PC-3 (cell line): ENCODE results near the gene HUNK. TPM values are rescaled to one million over a fixed set of nuclear protein-coding genes. Genes with fewer than 3 reads are reported as not detected.

Experiments used
- ATAC-seq: fragments of 200-7000 bp; cut with Tn5 transposase; 2 replicates; pipeline ENCODE4 v1.9.1; 2020; ENCODE audit warnings: mild to moderate bottlenecking, moderate library complexity
- BruUV-seq: library from RNA; stranded (reverse); fragments of 400-500 nt; replicated peaks from 2 replicates; lab custom pipeline; 2021; lab: Mats Ljungman, UMichigan
- CTCF ChIA-PET: fragments of 300-600 bp; sonication (Branson Sonifier 250); formaldehyde crosslinking; loops from one replicate; lab custom pipeline; 2022; ENCODE audit warnings: antibody characterized with exemption; lab: Charles Lee
- POLR2A ChIA-PET: fragments of 300-600 bp; sonication (Branson Sonifier 250); formaldehyde crosslinking; loops from one replicate; lab custom pipeline; 2022; ENCODE audit warnings: antibody characterized with exemption; ENCODE audit not compliant: unreplicated experiment; lab: Charles Lee
- DNase-seq: peaks from one replicate; pipeline ENCODE4 v3.0.0-alpha.2; 2015
- H2AFZ ChIP-seq: fragments of 300-600 bp; sonication (generic); 2 replicates; pipeline ENCODE4 v1.6.0; 2016; ENCODE audit warnings: antibody characterized with exemption, low read length
- H3F3A ChIP-seq: fragments of 300-600 bp; sonication (generic); one replicate; pipeline ENCODE4 v1.6.0; 2017; ENCODE audit warnings: antibody characterized with exemption, low read length, control low read depth, mild to moderate bottlenecking; ENCODE audit not compliant: unreplicated experiment
- H3K27ac ChIP-seq: fragments of 300-600 bp; sonication (generic); 2 replicates; pipeline ENCODE4 v1.5.1; 2016; ENCODE audit warnings: mild to moderate bottlenecking, low read length
- H3K27me3 ChIP-seq: fragments of 300-600 bp; sonication (generic); 2 replicates; pipeline ENCODE4 v1.6.1; 2016; ENCODE audit warnings: low read length, mixed read lengths
- H3K36me3 ChIP-seq: fragments of 300-600 bp; sonication (generic); 2 replicates; pipeline ENCODE4 v1.6.1; 2016; ENCODE audit warnings: low read depth, mixed run types, low read length, mixed read lengths
- H3K4me1 ChIP-seq: fragments of 300-600 bp; sonication (generic); 2 replicates; pipeline ENCODE4 v1.5.1; 2016; ENCODE audit warnings: low read length; ENCODE audit not compliant: insufficient read depth
- H3K4me2 ChIP-seq: fragments of 300-600 bp; sonication (generic); 2 replicates; pipeline ENCODE4 v1.6.0; 2016; ENCODE audit warnings: low read length
- H3K4me3 ChIP-seq: fragments of 300-600 bp; sonication (generic); 2 replicates; pipeline ENCODE4 v1.5.1; 2016; ENCODE audit warnings: mild to moderate bottlenecking, low read length, mixed read lengths
- H3K79me2 ChIP-seq: fragments of 300-600 bp; sonication (generic); 2 replicates; pipeline ENCODE4 v1.6.1; 2017; ENCODE audit warnings: low read length, mixed read lengths
- H3K9ac ChIP-seq: fragments of 300-600 bp; sonication (generic); 2 replicates; pipeline ENCODE4 v1.6.0; 2016; ENCODE audit warnings: mild to moderate bottlenecking, low read length
- H3K9me2 ChIP-seq: fragments of 300-600 bp; sonication (generic); replicated peaks from 2 replicates; pipeline ENCODE4 v1.6.1; 2016; ENCODE audit warnings: mixed run types, low read length, mixed read lengths
- H3K9me3 ChIP-seq: fragments of 300-600 bp; sonication (generic); 2 replicates; pipeline ENCODE4 v1.6.1; 2016; ENCODE audit warnings: low read length, mixed read lengths
- H4K20me1 ChIP-seq: fragments of 300-600 bp; sonication (generic); 2 replicates; pipeline ENCODE4 v1.6.1; 2016; ENCODE audit warnings: low read length, mixed read lengths
- EZH2 ChIP-seq: fragments of 300-600 bp; sonication (generic); IDR thresholded peaks from one replicate; pipeline ENCODE4 v1.6.1; 2017; ENCODE audit warnings: antibody characterized with exemption, mild to moderate bottlenecking, low read length; ENCODE audit not compliant: unreplicated experiment
- EZH2phosphoT487 ChIP-seq: fragments of 300-600 bp; sonication (generic); IDR thresholded peaks from 2 replicates; pipeline ENCODE4 v1.6.1; 2018; ENCODE audit warnings: mild to moderate bottlenecking, antibody characterized with exemption, low read length, borderline replicate concordance
- intact Hi-C: fragments of 100-400 bp; cut with micrococcal nuclease; formaldehyde crosslinking; loops from 2 replicates; pipeline ENCODE4 v1.9.0; 2023
- total RNA-seq: library from RNA; depleted of rRNA; stranded (reverse); fragments of >200 nt; gene quantifications from 2 replicates; pipeline ENCODE4 v1.2.3, GENCODE V29; 2014
- TF ChIP-seq, protein P1 (sequence below): fragments of 300-600 bp; sonication (generic); conservative IDR thresholded peaks from 2 replicates; pipeline ENCODE4 v1.5.1; 2017; ENCODE audit warnings: antibody characterized with exemption, low read depth, mild to moderate bottlenecking, low read length

The HUNK gene
- total RNA-seq, 1 experiment from 2014 or later, result not detected

DNA sequence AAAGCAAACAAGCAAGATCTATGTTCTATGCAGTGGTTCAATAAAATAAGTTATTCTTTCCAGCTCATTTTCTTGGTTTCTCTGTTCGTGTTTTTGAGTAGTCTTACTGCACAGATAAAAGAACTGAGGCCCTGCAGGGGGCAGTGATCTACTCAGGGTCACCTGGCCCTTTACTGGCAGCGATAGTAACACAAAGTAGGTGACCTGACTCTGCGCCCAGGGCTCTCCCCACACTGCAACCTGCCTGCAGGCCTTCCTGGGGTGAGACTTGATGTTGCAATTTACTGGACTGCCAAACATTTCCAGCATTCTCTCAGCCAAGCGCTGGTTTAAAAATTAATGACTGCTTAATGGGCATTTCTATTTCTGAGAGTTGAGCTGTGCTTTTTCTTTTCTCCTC lies 110.3 kb downstream of the HUNK start:
- no peaks in the 10 kb centered on the region for H3K36me3 ChIP-seq
- H2AFZ ChIP-seq, result no peak overlapping the region
- no peak overlapping the region for H3K4me3 ChIP-seq
- H3K27me3 ChIP-seq, result peaks cover 44% of the 10 kb centered on the region
- H3K9ac ChIP-seq, result no peak overlapping the region
- no peak overlapping the region for H3K27ac ChIP-seq
- H3K79me2 ChIP-seq, result no peaks in the 10 kb centered on the region
- H3K4me2 ChIP-seq, result no peak overlapping the region
- H3F3A ChIP-seq, result no peaks in the 10 kb centered on the region
- no peak for ATAC-seq
- ChIA-PET CTCF (no interaction called here), POLR2A (no interaction called here)
- H3K4me1 ChIP-seq, result no peaks in the 10 kb centered on the region
- intact Hi-C loops, result no loop called here
- no peaks in the 10 kb centered on the region for H4K20me1 ChIP-seq
- no peak for DNase-seq
- no peaks in the 10 kb centered on the region for H3K9me2 ChIP-seq
- TF ChIP-seq, protein P1, sequence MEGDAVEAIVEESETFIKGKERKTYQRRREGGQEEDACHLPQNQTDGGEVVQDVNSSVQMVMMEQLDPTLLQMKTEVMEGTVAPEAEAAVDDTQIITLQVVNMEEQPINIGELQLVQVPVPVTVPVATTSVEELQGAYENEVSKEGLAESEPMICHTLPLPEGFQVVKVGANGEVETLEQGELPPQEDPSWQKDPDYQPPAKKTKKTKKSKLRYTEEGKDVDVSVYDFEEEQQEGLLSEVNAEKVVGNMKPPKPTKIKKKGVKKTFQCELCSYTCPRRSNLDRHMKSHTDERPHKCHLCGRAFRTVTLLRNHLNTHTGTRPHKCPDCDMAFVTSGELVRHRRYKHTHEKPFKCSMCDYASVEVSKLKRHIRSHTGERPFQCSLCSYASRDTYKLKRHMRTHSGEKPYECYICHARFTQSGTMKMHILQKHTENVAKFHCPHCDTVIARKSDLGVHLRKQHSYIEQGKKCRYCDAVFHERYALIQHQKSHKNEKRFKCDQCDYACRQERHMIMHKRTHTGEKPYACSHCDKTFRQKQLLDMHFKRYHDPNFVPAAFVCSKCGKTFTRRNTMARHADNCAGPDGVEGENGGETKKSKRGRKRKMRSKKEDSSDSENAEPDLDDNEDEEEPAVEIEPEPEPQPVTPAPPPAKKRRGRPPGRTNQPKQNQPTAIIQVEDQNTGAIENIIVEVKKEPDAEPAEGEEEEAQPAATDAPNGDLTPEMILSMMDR, result no peak
- TF ChIP-seq EZH2 (no peak), EZH2phosphoT487 (no peak)
- no TSS peak for BruUV-seq
- no peaks in the 10 kb centered on the region for H3K9me3 ChIP-seq

DNA sequence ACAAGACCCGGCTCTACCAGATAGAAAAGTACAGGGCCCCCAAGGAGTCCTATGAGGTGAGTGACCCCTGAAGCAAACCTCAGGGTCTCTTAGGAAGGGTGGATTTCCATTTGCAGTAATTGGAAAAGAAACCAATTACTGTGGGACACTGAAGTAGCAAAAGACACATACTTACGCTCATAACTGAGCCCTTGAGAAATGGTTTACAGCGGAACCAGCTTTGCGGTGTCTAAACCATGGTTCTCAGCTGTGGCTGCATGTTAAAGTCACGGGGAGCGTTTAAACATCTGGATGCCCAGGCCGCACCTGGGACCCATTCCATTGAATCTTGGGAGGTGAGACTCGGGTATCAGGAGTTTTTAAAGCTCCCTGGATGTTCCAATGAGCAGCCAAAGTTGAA lies 110.7 kb downstream of the HUNK start:
- no peak overlapping the region for H2AFZ ChIP-seq
- H3K9me2 ChIP-seq, result no peaks in the 10 kb centered on the region
- H3K9ac ChIP-seq, result no peak overlapping the region
- TF ChIP-seq EZH2phosphoT487, result no peak
- TF ChIP-seq, protein P1, result no peak
- H3K4me2 ChIP-seq, result no peak overlapping the region
- no TSS peak for BruUV-seq
- no peak overlapping the region for H3K4me3 ChIP-seq
- no peaks in the 10 kb centered on the region for H3F3A ChIP-seq
- peaks cover 48% of the 10 kb centered on the region for H3K27me3 ChIP-seq
- H3K9me3 ChIP-seq, result no peaks in the 10 kb centered on the region
- no peak overlapping the region for H3K27ac ChIP-seq
- ATAC-seq, result no peak
- intact Hi-C loops, result no loop called here
- ChIA-PET POLR2A (no interaction called here), CTCF (no interaction called here)
- no peaks in the 10 kb centered on the region for H3K36me3 ChIP-seq
- DNase-seq, result no peak
- no peaks in the 10 kb centered on the region for H3K79me2 ChIP-seq
- no peaks in the 10 kb centered on the region for H3K4me1 ChIP-seq
- H4K20me1 ChIP-seq, result no peaks in the 10 kb centered on the region

DNA sequence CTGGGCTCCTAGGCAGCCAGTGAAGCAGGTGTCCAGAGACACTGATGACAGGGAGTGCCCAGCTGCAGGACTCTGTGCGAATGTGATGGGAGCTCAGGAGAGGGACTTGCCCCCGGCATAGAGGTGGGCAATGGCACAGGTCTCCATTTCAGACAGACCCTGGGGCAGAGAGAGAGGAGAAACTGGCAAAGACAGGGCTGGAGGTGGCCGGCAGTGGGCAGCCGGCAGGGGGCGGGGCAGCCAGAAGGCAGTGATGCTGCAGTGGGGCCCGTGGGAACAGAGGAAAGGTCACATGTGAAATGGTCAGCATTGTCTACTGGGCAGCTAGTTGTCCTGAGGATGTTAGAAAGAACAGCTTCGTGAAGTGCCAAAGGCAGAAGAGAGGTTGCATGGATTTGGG lies 112.6 kb downstream of the HUNK start:
- H3K27me3 ChIP-seq, result peaks cover 64% of the 10 kb centered on the region
- no peak overlapping the region for H3K4me2 ChIP-seq
- ChIA-PET POLR2A (no interaction called here), CTCF (no interaction called here)
- H3F3A ChIP-seq, result no peaks in the 10 kb centered on the region
- BruUV-seq, result no TSS peak
- no peak overlapping the region for H3K4me3 ChIP-seq
- intact Hi-C loops, result no loop called here
- no peak overlapping the region for H3K27ac ChIP-seq
- H2AFZ ChIP-seq, result no peak overlapping the region
- no peaks in the 10 kb centered on the region for H4K20me1 ChIP-seq
- H3K9ac ChIP-seq, result no peak overlapping the region
- no peaks in the 10 kb centered on the region for H3K4me1 ChIP-seq
- no peaks in the 10 kb centered on the region for H3K79me2 ChIP-seq
- TF ChIP-seq, protein P1, result peak; percentile 23; the same call in 1 of the 2 replicates
- TF ChIP-seq EZH2, result no peak
- no peaks in the 10 kb centered on the region for H3K9me2 ChIP-seq
- H3K9me3 ChIP-seq, result no peaks in the 10 kb centered on the region
- H3K36me3 ChIP-seq, result no peaks in the 10 kb centered on the region
- no peak for DNase-seq
- no peak for ATAC-seq
